H1 (cell line): ENCODE data around the gene IRF9. TPM values are rescaled to one million over a fixed set of nuclear protein-coding genes. Genes with fewer than 3 reads are reported as not detected.

Experiments
- BRCA1 ChIP-seq: IDR thresholded peaks from 2 replicates; pipeline ENCODE4 v1.6.1; 2012; ENCODE audit warnings: low read depth, low read length, improper control_type of control experiment
- CHD1 ChIP-seq: IDR thresholded peaks from 2 replicates; pipeline ENCODE4 v1.6.1; 2012; ENCODE audit warnings: low read depth, low read length, improper control_type of control experiment
- EGR1 ChIP-seq: IDR thresholded peaks from 2 replicates; pipeline ENCODE4 v1.6.1; 2011; ENCODE audit warnings: low read depth, low read length, borderline replicate concordance
- EZH2 ChIP-seq: fragments of 200-600 bp; sonication (generic); IDR thresholded peaks from 2 replicates; pipeline ENCODE4 v1.7.1; 2012; ENCODE audit warnings: low read depth, mild to moderate bottlenecking, moderate library complexity, low read length, inconsistent platforms; ENCODE audit not compliant: severe bottlenecking
- SIN3A ChIP-seq, 2 experiments: IDR thresholded peaks in 1 of 2; conservative IDR thresholded peaks in 1 of 2; 2 replicates each; pipeline ENCODE4 v1.6.1; 2011 to 2012; ENCODE audit warnings: low read length in 2 of 2, improper control_type of control experiment in 1 of 2, low read depth in 1 of 2, mild to moderate bottlenecking in 1 of 2
- polyA plus RNA-seq, 7 experiments: library from polyadenylated mRNA; depleted of rRNA in 3 of 7; stranded (reverse) in 5 of 7; unstranded in 2 of 7; fragments of >200 nt in 5 of 7; fragments of 200-250 nt in 2 of 7; gene quantifications; 1 replicate in 5 of 7; 2 replicates in 1 of 7; 4 replicates in 1 of 7; pipeline versions ENCODE4 v1.2.1 to v1.2.3, GENCODE V29; 2011 to 2013; ENCODE audit warnings: missing spikeins in 2 of 7, mixed read lengths in 2 of 7
- total RNA-seq: library from RNA; stranded (reverse); fragmentation: NEBNext Ultra II Directional; extraction: Animal tissue kit (Norgen Biotek cat#: 25700); gene quantifications from 2 replicates; pipeline ENCODE4 v1.2.1, GENCODE V29; 2021
- TF ChIP-seq, protein P1 (sequence below): IDR thresholded peaks from 2 replicates; pipeline ENCODE4 v1.6.1; 2012; ENCODE audit warnings: low read length, inconsistent platforms

IRF9 gene
- total and polyA plus RNA-seq, 2 of the 8 experiments (the other 6 are each of a cell fraction or from before 2014, with no cell fraction given), result 11.4 to 13.2 TPM

DNA sequence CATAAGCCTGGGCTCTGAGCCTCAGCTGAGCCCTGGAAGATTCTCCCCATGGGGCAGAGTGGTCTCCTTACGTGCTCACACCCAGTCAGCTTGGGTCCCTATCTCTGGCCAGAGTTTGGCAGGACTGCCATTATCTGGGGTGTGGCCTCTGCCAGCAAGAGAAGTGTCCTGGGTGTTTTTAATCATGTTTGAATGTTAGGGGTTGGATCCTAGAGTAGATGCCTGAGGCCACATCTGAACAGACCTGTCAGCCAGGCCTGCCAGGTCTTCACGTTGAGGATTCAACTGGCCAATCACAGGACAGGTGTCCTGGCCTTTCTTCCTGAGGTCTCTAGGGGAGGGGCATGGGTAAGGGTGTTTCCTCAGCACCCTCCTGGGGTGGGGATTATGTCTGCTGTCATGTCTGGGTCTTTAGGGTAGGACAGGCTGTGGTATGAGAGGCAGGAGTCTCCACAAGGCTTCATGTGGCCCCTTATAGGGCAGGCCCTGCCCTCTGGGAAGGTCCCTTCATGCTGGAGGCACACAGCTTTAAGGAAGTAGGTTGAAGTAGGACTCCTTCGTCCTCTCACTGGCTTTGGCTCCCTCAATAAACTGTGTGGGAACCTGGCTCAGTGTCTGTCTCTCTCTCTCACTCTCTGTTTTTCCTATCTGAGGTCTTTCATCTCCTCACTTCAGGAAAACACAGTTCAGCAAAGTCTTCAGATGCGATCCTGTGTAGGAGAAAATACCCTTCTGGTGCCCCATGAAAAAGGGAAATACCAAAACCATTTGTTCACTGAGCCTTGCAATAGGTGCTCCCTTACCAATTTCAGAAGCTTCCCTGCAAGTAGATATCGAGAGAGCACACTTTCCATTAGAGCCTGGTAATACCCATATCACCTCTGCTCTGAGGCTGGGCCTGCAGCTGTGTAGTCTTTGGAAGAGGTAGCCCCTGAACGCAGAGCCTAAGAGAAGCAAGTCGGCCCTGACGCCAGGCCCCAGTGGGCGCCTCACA lies 37.3 kb upstream of the IRF9 start (continued):
- no peak for TF ChIP-seq SIN3A (conservative IDR thresholded peaks at IDR 0.05 in 1 of 2, IDR thresholded peaks at IDR 0.05 in 1 of 2; ENCODE audit: low read depth in 1 of 2, low read length in 2 of 2)
- TF ChIP-seq, protein P1, sequence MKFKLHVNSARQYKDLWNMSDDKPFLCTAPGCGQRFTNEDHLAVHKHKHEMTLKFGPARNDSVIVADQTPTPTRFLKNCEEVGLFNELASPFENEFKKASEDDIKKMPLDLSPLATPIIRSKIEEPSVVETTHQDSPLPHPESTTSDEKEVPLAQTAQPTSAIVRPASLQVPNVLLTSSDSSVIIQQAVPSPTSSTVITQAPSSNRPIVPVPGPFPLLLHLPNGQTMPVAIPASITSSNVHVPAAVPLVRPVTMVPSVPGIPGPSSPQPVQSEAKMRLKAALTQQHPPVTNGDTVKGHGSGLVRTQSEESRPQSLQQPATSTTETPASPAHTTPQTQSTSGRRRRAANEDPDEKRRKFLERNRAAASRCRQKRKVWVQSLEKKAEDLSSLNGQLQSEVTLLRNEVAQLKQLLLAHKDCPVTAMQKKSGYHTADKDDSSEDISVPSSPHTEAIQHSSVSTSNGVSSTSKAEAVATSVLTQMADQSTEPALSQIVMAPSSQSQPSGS, result no peak
- TF ChIP-seq EZH2, result no peak
- TF ChIP-seq BRCA1, result no peak
- no peak for TF ChIP-seq EGR1
- TF ChIP-seq CHD1, result no peak
- TF ChIP-seq, all 59 proteins: peak for 0
